ENCODE results near the gene EDARADD. TPM values are rescaled to one million over a fixed set of nuclear protein-coding genes. Genes with fewer than 3 reads are reported as not detected.

EDARADD gene
- total and polyA plus RNA-seq, 12 donors, result 0.14 to 2.5 (median 0.84) TPM

DNA sequence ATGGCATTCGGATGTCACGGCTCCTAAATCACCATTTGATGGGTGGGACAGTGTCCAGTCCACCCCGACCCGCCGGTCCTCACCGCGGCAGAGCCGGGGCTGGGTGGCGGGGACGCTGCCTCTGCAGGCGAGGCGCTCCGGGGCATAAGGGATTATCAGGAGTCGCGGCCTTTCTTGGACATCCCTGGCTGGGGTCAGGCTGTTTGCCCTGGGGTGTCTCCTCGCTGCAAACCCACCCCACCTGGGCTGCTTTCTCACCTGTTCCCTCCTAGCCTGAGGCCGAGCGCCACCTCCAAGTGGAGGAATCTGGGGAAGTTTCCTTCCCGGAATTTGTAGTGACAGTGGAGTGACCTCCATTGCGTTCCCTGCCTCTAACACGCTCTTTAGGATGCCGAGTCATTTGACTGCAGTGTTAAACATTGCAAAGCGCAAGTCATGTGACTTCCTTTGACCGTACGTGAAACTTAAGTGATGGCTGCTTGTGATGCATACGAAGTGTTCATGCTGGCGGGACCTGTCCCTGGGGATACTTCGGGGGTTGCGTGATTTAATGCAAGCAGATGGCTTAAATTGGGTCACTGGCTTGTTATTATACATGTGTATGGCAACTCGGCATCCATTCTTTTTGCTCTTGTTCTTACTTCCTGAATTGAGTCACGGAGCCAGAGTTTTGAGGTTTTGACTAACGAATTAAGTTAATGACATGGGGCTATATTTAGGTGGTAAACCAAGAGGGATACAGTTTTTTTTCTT lies 130.2 kb downstream of the EDARADD start:
- ATAC-seq (peak; percentile 44 to 78 (median 70)), DNase-seq (peak in 1 of 2 donors; percentile 32)
- 0% methylated on average over 32 of the region's 32 CpGs for WGBS, 2 donors
- H3K27ac ChIP-seq, result peak overlapping the region; percentile 53 to 99 (median 94)
- H3K4me1 ChIP-seq, result peaks cover 2 to 21% (median 17%) of the 10 kb centered on the region in 9 donors
- peak overlapping the region; percentile 54 to 100 (median 90) for H3K4me3 ChIP-seq
- peaks cover 0 to 40% (median 30%) of the 10 kb centered on the region in 9 donors for H3K36me3 ChIP-seq
- no peak for TF ChIP-seq CTCF (IDR thresholded peaks at IDR 0.05)
- no peaks in the 10 kb centered on the region for H3K9me3 ChIP-seq
- intact Hi-C loops (cut with DNase I), result loop anchor here in 3 of 10 donors (10.0 kb wide), 2 partner anchors 240 to 420 kb away; partner anchors contain the start of gene ERO1B (in 1 of the 3)
- H3K27me3 ChIP-seq, result no peaks in the 10 kb centered on the region

DNA sequence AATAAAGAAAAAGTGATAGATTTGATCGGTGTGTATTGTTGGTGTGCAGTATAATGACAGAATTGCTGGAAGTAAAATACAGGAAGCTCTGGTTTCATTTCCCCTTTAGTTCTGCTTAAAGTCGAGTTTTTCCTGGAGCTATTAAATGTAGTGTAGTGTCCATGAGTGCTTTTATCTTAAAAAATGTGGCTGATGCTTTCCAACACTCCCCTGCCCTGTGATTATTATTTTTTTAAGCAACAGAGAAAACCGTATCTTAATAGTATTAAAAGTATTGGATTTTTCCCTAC lies 130.8 kb downstream of the EDARADD start:
- H3K4me3 ChIP-seq, result peak overlapping the region; percentile 54 to 100 (median 90)
- ATAC-seq (no peak), DNase-seq (no peak)
- no peaks in the 10 kb centered on the region for H3K9me3 ChIP-seq
- intact Hi-C loops (cut with DNase I), result loop anchor here in 3 of 10 donors (10.0 kb wide), 2 partner anchors 240 to 420 kb away; partner anchors contain the start of gene ERO1B (in 1 of the 3)
- 6 to 8% methylated on average over 3 of the region's 3 CpGs for WGBS, 2 donors
- TF ChIP-seq CTCF (IDR thresholded peaks at IDR 0.05), result no peak
- H3K36me3 ChIP-seq, result peaks cover 0 to 45% (median 30%) of the 10 kb centered on the region in 9 donors
- peaks cover 2 to 23% (median 17%) of the 10 kb centered on the region in 9 donors for H3K4me1 ChIP-seq
- no peaks in the 10 kb centered on the region for H3K27me3 ChIP-seq
- H3K27ac ChIP-seq, result peak overlapping the region in 9 of 10 donors; percentile 89 to 99 (median 94)

DNA sequence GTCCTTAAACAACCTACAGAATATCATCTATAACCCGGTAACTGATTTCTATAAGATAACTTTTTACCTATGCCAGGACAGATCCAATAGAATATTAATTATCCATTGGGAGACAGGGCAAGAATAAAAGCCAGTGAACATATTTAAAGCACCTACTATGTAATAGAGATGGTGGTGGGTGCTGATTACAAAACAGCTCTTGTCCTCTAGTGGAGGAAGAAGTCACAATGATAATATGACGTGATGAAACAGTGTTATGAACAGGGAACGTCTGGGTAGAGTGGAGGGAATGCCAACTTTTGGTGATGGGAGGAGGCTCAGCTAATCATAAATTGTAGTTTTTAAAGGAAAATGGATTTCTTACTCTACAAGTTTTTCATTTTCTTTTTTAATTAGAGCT lies 132.0 kb downstream of the EDARADD start:
- H3K27ac ChIP-seq, result no peak overlapping the region
- intact Hi-C loops (cut with DNase I), result loop anchor here in 3 of 10 donors (10.0 kb wide), 2 partner anchors 241 to 421 kb away; partner anchors contain the start of gene ERO1B (in 1 of the 3)
- H3K27me3 ChIP-seq, result no peaks in the 10 kb centered on the region
- peaks cover 2 to 36% (median 18%) of the 10 kb centered on the region in 9 donors for H3K4me1 ChIP-seq
- no peak for TF ChIP-seq CTCF (IDR thresholded peaks at IDR 0.05)
- no peak overlapping the region for H3K4me3 ChIP-seq
- H3K9me3 ChIP-seq, result no peaks in the 10 kb centered on the region
- peaks cover 0 to 56% (median 30%) of the 10 kb centered on the region in 9 donors for H3K36me3 ChIP-seq
- ATAC-seq (no peak), DNase-seq (no peak)
- 62 to 73% methylated on average over 3 of the region's 3 CpGs for WGBS, 2 donors

GRCh38 chr1:236530286-236530685 lies 136.2 kb downstream of the EDARADD start:
- intact Hi-C loops (cut with DNase I), result loop anchor here in 7 of 10 donors (5.0 to 10.0 kb wide), 3 partner anchors 415 to 425 kb away; no protein-coding TSS in a partner anchor
- H3K27me3 ChIP-seq, result no peaks in the 10 kb centered on the region
- WGBS, 2 donors, result 86 to 92% methylated on average over 1 of the region's 1 CpG
- peaks cover 0 to 91% (median 30%) of the 10 kb centered on the region in 9 donors for H3K36me3 ChIP-seq
- no peak for TF ChIP-seq CTCF (IDR thresholded peaks at IDR 0.05)
- H3K4me1 ChIP-seq, result peaks cover under 1 to 52% (median 23%) of the 10 kb centered on the region in 9 donors
- H3K27ac ChIP-seq, result peak overlapping the region in 1 of 10 donors; percentile 10
- DNase-seq, result no peak
- no peak for ATAC-seq
- no peaks in the 10 kb centered on the region for H3K9me3 ChIP-seq
- H3K4me3 ChIP-seq, result no peak overlapping the region

All from heart right ventricle (tissue), 16 donors.